DMS53 treated with DMSO at 0.1 percent for 48 hours (cell line): ENCODE measurements around the gene FARP2.

Experiments used
- DNase-seq: peaks from one replicate; lab custom pipeline; 2025; ENCODE audit not compliant: unreplicated experiment; lab: John Stamatoyannopoulos, UW

The FARP2 gene

DNA sequence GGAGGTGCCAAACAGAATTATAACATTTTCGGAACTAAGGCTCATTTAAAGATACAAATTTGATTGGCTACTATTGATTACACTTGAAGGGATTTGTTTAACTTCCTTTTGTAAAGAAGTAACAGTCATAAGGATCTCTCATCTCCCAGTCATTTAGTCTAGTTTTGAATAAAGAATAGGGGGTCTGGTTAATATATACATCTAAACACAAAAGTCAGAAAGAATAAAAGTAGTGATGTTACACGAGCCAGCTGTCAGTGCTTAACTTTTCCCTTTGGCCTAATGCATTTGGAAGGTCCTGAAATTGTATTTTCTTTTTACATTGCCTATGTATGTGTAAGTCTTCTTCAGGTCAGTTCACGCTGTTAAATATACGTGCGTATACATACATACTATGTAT, 32.3 kb upstream of the FARP2 start:
- no peak for DNase-seq

DNA sequence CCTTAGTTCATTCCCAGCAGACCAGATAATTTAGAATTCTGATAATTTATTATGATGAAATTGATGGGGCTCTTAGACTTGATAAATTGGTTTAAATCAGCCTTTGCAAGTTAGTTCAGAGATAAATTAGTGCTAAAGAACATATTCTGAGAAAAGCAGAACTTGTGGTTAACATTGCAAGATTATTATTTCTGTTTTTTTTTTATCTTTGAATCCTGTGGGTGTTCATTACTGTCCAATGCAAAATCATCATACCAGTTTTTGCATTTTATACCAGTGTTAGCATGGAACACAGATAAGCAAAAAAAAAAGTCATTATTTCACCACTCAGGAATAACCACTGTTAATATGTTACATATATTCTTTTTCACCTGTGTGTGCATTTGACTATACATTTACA, 31.3 kb upstream of the FARP2 start:
- no peak for DNase-seq

DNA sequence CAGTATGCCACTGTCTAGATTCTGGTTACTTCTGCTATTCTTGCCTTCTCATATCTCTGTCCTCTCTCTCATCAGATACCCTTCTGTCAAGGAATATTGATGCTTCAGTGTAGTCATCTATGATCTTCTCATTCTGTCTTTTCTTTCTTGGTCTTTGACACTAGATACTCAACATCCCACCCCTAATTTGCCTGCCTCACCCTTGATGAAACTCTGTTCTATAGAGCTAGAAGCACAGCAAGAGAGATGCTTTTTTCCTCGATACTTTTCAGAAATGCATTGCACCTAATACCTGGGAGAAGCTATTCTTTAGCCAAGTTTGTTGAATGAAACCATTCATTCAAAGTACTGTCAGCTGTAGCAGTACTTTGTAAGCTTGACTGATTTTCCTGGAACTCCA, 30.8 kb upstream of the FARP2 start:
- no peak for DNase-seq

DNA sequence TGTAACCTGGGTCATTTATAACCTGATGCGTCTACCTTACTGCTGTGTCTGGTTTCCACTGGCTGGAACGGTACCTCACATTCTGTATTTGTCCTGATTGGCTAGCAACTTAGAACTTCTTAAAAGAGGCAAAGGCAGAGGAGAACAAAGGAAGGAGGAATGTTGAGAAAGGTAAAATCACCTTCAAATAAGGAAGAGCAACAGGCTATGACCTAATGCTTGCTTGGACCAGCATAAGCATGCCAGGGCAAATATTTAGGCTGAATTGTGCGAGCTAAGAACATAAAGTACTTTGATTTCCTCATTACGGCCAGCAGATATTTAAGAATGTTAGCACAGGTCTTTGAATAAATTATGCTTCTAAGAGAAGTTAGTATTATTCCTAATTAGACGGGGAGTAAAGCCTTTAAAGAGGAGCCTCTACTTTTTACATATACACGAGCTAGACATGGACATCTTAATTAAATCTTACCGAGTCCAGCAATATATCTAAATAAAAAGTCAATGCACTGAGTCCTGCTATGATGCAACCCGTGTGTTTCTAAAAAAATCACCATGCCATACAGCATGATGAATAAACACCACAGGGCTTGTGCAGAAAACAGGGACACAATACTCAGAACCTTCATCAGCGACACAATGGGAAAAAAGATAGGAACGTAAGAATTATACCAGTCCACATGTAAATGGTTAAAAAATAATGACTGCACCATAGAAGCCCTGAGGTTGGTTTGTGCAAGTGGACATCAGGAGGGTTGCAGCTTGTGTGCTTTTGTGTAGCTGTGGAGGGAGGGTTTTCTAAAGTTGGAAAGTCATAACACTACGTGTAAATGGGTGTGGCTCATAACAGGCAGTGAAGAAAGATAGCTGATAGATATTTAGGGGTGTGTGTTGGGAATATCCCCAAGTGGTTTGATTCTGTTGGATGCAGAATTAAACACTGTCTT, 26.1 kb upstream of the FARP2 start:
- no peak for DNase-seq

DNA sequence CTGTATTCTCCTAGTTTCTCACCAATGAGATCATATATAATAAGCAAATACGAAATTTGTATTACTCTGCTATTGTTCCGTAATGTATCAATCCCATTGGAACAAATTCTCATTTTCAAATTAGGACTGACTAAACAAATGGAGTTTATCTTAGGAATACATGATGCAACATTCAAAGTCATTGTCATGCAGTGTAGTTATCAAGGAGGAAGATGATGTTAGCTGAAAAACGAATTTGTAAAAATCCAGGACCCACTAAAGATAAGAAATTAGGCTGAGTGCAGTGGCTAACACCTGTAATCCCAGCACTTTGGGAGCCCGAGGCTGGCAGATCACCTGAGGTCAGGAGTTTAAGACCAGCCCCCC, 25.5 kb upstream of the FARP2 start:
- DNase-seq: no peak

DNA sequence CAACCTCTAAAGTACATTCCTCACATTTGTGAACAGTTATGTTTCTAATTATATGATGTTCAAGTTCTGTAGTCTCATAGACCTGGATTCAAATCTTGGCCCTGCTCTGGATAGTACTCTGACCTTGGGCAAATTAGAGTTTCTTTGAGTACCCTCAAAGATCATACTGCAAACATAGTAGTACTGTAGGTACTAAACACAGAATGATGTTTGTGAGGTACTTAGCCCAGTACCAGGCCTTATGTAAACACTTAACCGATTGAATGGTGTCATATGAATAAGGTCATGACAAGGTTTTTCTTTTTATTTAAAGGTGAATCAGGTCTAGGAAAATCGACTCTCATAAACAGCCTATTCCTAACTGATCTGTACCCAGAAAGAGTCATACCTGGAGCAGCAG, 21.3 kb upstream of the FARP2 start:
- DNase-seq: peak; percentile 61

DNA sequence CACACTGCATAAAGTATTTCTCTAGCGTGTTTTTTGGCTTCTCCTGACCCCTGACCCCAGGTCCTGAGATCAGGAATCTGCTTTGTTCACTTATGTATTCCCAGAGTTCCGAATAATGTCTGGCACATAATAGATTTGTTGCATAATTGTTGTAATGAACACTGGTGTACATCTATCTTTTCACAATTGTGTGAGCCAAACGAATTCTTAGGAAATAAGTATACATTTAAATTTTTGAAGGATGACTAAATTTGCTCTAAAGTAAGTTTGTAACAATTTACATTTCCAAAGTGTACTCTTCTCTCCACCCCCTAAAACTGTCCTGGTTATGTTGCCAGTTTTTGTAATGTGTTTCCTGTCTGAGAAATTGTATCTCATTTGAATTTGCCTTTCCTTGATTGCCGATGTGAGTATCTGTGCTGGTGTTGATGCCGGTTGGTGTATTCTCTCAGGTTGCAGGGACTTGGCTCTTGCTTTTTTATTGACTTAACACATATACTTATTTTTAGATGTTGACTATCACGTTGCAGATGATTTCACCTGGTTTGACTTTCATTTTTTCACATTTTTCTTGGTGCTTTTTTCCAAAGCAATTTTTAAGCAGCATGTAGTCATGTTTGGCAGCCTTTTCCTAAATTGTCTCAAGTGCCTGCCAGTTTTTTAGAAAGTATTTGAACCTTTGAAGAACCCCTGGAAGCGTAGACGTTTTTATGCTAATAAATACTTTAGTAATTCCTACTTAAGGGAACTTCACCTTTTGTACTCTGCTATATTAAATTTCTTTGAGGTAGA, 16.1 kb upstream of the FARP2 start:
- DNase-seq: no peak

DNA sequence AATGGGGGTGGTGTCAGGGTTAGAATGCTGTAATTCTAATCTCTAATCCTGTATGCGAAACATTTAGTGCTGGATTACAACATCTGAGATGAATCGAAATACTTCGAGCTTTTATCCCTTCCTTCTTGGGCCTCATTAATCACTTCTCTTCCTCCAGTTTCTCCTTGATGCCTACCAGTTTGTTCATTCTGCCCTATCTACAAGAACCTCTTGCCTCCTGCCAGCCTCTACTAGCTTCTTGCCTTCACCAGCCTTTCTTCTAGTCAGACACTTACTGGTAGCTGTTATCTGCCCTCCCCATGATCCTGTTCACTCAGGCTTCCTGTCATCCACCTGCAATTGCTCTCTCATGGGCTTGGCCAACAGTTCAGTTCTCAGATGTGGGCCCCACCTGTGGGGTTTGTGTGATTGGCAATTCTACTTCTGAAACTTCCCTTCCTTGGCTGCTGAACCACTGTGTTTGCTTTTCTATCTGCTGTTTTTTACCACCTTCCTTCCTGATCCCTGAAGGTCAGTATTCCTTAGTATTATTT, 15.4 kb upstream of the FARP2 start:
- no peak for DNase-seq

DNA sequence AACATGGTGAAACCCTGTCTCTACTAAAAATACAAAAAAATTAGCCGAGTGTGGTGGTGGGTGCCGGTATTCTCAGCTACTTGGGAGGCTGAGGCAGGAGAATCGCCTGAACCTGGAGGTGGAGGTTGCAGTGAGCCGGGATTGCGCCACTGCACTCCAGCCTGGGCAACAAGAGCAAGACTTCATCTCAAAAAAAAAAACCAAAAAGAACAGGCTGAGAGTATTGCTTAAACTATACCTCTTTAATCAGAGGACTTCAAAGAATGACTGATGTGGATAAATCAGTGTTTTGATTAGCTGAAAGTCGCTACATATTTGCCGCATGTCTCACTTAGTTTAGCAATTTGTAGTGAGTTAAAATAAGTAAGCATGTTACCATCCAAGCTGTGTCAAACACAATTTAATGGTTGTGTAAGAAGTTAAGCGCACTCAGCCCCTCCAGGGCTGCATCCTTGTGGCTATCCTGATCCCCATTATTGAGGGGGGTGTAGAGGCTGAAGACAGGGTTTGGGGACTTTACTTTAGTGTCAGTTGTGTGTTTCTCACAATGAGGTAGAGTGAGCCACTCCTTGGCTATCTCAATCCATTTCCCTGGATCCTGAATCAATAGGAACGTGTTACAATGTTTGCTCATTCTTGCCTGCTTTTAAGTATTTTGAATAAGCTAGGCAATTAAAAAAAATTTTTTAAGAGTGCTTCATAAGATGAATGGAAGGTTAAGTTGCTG, 11.0 kb upstream of the FARP2 start:
- no peak for DNase-seq

DNA sequence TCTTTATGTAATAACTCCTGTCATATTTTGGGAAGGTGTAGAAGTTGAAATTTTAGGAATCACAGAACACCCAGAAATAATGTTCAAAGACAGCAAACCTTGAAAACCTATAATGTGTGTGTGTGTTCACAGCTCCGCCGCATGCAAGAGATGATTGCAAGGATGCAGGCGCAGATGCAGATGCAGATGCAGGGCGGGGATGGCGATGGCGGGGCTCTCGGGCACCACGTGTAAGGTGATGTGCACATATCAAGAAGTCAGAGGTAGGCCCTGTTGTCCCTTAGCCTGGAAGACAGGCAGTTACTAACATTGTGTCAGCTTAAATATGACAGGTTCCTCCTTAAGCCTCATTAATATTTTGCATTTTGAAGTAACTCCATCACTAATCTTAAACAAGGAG, 6.1 kb upstream of the FARP2 start:
- DNase-seq: no peak

DNA sequence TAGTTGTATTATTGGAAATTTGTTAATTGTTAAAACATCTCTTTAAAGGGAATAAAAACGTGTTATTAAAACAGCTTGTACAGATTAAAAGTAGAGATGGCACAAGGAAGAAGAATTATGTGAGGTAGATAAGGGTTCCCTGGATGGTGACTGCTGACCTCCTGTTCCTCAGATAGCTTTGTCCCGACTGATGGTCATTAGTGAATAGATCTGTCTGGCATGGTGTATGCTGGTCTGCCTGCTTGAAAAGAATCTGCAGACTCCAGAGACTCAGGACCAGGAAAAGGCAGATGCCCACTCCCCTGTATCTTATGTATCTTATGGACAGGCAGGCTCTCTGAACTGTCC, 5.6 kb upstream of the FARP2 start:
- no peak for DNase-seq

DNA sequence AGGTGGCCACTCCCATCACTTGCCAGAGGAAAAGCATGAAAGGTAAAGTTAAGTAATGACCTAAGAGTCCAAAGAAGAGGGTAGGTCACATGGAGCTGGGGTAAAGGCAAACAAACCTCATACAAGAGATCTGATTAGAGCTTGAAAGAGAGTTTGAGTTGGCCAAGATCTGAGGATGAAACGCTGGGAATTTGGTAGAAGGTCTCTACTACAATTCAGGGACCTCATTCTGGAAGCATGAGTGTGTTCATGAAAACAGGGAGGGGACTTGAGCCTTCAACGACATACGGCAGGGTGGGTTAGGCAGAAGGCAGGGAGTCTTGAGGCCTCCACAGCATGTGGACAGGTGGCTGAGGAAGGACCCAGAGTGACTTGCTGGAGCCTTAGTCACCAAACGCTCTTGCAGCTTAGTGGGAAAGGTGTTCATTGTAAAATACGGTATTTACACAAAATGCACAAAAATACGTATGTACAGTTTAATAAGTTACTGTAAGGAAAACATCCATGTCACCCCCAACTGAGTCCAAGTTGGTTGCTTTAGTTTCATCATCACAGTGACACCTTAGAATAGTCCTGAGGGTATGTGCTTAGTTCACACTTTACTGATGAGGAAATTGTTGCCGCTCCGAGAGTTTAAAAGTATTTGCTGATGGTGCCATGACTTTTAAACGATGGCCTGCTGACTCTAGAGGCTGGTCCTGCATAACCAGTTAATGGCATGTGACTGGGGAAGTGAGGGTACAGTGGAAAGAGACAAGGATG, 5.0 kb upstream of the FARP2 start:
- DNase-seq: peak; percentile 72

DNA sequence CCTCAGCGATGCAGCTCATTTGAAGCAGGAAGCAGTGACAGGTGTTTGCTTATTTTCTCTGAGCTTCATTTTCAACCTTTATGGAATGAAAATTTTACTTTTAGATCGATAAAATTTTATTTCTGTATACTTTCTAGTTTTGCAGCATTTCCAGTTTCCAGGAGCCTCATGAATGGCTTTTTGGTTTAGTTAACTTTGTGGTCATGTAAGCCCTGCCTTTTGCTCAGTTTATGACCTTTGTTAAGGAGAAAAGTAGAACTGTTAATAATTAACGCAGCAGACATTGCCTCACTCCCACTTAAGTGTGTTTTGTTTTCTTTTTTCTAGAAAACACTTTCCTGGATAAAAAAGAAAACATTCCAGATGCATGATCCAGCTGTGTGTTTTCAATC, 4.4 kb upstream of the FARP2 start:
- DNase-seq: peak; percentile 73

DNA sequence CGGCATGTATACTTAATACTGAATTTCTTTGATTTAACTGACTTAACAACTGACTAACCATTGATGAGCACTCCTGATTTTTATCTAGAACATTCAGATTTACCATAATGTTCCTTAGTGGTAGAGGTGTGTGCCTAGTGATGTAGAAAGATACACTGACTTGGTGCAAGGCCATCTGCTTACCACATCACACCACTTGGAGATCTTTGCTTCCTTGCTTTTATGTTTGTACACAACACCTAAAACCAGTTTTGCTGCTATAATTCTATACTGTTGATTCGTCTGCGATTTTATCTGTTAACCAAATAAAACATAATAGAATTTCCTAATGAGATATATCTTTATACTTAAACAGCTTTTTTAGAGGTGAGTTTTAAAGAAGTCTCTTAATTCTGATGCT, 3.9 kb upstream of the FARP2 start:
- peak; percentile 63 for DNase-seq

DNA sequence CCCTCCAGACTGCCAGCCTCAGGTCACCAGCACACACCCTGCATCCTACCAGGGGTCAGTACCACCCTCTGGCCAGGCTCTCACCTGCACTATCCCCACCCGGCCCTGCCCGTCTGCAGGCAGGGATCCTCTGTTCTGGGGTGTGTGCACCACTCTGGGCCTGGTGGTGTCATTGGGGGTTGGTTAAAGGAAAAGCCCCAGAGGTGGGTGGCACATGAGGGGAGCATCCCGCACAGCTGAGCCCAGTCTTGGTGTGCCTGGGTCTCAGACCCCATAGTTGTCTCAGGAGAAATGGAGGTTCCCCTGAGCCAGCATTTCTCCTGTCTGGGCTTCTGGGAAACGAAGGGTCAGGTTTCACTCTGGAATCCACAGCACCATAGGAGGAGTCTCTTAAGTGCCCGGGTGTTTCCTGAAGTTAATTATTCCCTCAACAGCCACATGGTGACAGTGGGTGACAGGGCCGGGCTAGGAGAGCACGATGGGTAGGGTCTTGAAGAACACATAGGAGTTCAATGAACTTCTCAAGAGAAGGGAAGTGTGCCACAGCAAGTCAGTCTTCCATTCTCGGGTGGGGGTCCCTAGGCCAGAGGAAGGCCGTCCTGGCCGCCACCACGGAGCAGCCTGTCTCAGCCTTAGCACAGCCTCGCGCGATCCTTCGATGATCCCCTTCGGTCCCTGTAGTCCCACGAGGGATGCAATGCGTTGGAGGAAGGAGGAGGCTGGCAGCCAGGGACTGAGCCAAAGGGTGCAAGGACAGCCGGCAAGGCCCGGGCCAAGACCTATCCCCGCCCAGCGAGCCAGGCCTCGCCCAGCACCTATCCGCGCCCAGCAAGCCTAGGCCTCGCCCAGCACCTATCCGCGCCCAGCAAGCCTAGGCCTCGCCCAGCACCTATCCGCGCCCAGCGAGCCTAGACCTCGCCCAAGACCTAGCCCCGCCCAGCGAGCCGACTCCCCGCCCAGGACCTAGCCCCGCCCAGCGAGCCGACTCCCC, 1.1 kb upstream of the FARP2 start:
- peak; percentile 52 for DNase-seq

DNA sequence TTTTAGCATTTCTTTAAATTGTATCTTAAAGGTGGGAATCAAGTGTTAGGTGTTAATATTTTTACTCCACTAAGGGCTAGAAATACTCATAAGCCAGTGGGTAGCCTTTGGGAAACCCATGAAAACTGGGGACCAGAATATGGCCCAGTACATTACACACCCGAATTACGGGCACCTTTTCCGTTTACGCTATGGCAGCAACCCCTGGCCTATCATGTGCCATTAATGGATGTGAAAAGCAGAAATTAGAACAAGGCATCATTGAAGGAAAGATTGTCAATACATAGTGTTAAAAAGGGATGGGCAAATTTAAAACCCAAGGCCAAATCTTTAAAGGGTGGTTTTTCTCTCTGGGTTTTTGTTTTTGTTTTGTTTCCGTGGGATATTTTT, 781 bp downstream of the FARP2 start:
- no peak for DNase-seq

DNA sequence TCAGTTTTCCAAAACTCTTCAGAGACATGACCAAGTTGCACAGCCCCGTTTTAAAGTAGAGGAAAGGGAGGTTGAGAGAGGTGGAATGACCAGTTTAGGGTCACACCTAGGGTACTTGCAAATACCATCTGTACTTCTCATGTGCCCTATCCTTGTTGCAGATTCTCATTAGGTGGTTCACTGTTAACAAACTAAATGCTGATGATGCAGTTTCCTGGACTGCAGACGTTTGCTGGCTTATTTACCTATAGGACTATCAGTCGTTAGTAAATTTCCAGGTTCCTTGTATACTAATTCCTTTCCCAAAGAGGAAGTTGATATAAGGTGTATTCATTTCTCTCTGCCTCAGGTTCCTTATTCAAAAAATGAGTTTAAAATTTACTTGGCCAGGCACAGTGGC, 1.4 kb downstream of the FARP2 start:
- DNase-seq: no peak

DNA sequence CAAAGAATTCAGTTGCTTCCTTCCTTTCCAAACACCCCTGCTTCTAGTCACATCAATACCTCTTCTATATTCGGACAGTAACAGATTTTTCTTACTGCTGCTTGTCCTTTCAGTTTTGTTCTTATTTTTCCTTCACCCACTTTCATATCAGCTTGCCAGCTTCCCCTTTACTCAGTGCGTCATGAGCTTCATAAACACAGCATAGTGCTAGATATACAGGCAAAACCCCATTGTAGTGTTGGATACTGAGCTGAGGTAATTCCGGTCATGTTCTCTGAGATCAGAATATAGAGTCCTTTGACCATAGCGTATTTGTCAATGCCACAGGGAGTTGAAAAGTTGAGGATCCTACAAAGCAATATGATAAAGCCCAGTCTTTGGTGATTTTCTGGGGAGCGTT, 2.4 kb downstream of the FARP2 start:
- DNase-seq: no peak

DNA sequence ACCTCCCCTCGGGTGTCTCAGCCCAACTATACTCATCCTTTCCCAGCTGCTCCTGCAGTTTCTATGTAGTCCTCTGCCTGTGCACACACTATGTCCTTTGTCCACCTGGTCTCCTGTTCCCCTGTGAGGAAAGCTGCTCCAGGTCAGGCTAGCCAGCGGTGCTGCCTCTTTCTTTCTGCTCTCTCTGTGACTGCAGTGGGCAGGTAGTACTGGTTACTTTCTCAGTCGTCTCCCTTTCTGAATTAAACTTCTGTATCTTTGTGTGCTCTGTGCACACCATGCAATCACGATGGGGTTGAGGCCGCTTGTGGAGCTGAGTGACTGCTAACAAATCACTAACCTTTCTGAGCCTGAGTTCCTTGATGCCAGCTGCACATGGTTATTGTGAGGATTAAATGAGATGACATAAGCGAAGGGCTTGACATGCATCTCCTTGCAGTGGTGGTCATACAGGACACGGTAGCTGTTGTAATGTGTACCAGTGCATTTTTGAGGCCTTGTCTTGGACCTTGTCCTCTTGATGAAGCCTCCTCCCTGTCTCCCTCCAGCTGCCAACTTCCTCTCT, 3.5 kb downstream of the FARP2 start:
- DNase-seq: no peak
